ENCODE data around the gene CUX1.

DNA sequence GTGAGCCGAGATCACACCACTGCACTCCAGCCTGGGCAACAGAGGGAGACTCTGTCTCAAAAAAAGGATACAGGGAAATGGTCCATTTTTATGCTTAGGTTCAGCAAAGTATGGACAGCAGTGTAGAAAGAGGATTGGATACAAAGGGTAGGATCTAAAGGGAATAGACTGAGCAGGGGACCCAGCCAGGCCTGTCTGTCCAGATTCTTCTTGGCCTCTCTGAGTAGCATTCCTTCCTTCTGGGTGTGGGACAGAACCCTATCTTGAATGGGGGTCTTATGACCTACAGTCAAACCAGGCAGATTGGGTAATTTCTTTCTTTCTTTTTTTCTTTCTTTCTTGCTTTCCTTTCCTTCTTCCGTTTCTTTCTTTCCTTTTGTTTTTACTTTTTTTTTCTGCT is 494.9 kb downstream of the CUX1 start:
- TF ChIP-seq, protein P1, sequence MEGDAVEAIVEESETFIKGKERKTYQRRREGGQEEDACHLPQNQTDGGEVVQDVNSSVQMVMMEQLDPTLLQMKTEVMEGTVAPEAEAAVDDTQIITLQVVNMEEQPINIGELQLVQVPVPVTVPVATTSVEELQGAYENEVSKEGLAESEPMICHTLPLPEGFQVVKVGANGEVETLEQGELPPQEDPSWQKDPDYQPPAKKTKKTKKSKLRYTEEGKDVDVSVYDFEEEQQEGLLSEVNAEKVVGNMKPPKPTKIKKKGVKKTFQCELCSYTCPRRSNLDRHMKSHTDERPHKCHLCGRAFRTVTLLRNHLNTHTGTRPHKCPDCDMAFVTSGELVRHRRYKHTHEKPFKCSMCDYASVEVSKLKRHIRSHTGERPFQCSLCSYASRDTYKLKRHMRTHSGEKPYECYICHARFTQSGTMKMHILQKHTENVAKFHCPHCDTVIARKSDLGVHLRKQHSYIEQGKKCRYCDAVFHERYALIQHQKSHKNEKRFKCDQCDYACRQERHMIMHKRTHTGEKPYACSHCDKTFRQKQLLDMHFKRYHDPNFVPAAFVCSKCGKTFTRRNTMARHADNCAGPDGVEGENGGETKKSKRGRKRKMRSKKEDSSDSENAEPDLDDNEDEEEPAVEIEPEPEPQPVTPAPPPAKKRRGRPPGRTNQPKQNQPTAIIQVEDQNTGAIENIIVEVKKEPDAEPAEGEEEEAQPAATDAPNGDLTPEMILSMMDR (IDR thresholded peaks at IDR 0.05; ENCODE audit: insufficient read depth, low read length), result no peak
- no peak for TF ChIP-seq POLR2AphosphoS5 (IDR thresholded peaks at IDR 0.05; ENCODE audit: low read depth)
- no peak for TF ChIP-seq SPI1 (IDR thresholded peaks at IDR 0.05; ENCODE audit: borderline replicate concordance, low read depth)
- TF ChIP-seq REST (IDR thresholded peaks at IDR 0.05; ENCODE audit: insufficient replicate concordance, low read depth), result no peak
- no peak for TF ChIP-seq GABPA (IDR thresholded peaks at IDR 0.05; ENCODE audit: low read depth)

Data from HL-60 (cell line).